Brain microvascular endothelial cell (primary cell): ENCODE results near the gene MYRF.

ENCODE experiments used
- DNase-seq: peaks from one replicate; pipeline ENCODE4 v3.0.0-alpha.2; 2020
- H3K27ac ChIP-seq: fragments of 250-450 bp; sonication (Bioruptor Pico); 2 replicates; pipeline ENCODE4 v1.5.1; 2020; ENCODE audit warnings: mild to moderate bottlenecking, moderate library complexity
- H3K27me3 ChIP-seq: fragments of 250-450 bp; sonication (Bioruptor Pico); replicated peaks from 2 replicates; pipeline ENCODE4 v1.5.1; 2020; ENCODE audit warnings: mild to moderate bottlenecking
- H3K36me3 ChIP-seq: fragments of 250-450 bp; sonication (Bioruptor Pico); replicated peaks from 2 replicates; pipeline ENCODE4 v1.5.1; 2020; ENCODE audit warnings: mild to moderate bottlenecking
- H3K4me3 ChIP-seq: 2 replicates; pipeline ENCODE4 v1.5.1; 2011; ENCODE audit warnings: low read depth, mild to moderate bottlenecking, control low read depth, low read length, moderate library complexity
- CTCF ChIP-seq: IDR thresholded peaks from 2 replicates; pipeline ENCODE4 v1.5.1; 2011; ENCODE audit warnings: low read depth, mild to moderate bottlenecking, moderate library complexity, low read length, control low read depth, inconsistent platforms; ENCODE audit errors: missing control alignments
- in situ Hi-C: cut with HindIII; loops from 2 replicates; pipeline ENCODE4 v1.10.0; 2017; ENCODE audit warnings: low sequenced_read_pairs, low pct_ligation_motif_present

The MYRF gene

GRCh38 chr11:61827571-61828378, 75.3 kb downstream of the MYRF start, which contains the start of gene FADS2:
Gene FADS2 (plus strand): TSS chr11:61828300. CDS start chr11:61828391, 91 bp downstream.
- TF ChIP-seq CTCF, result peak; percentile 28
- H3K4me3 ChIP-seq, result peak within 1 kb of the TSS; percentile 97
- no peaks in the 10 kb centered on the region for H3K36me3 ChIP-seq
- in situ Hi-C loops, result no loop called here
- H3K27me3 ChIP-seq, result no peaks in the 10 kb centered on the region
- peak; percentile 93 for DNase-seq
- peak within 1 kb of the TSS; percentile 58 for H3K27ac ChIP-seq

GRCh38 chr11:61828379-61828628, 75.9 kb downstream of the MYRF start:
- no peaks in the 10 kb centered on the region for H3K27me3 ChIP-seq
- TF ChIP-seq CTCF, result no peak
- H3K4me3 ChIP-seq, result peak overlapping the region; percentile 97
- H3K27ac ChIP-seq, result peak overlapping the region; percentile 58
- DNase-seq, result no peak
- in situ Hi-C loops, result no loop called here
- H3K36me3 ChIP-seq, result no peaks in the 10 kb centered on the region

GRCh38 chr11:61828629-61829407, 76.4 kb downstream of the MYRF start:
- Histone ChIP-seq H3K27me3 (no peaks in the 10 kb centered on the region), H3K27ac (peak overlapping the region; percentile 58), H3K4me3 (peak overlapping the region; percentile 97), H3K36me3 (no peaks in the 10 kb centered on the region)
- in situ Hi-C loops, result no loop called here
- TF ChIP-seq CTCF, result peak; percentile 72
- no peak for DNase-seq

GRCh38 chr11:61829806-61830205, 77.4 kb downstream of the MYRF start:
- in situ Hi-C loops, result no loop called here
- H3K4me3 ChIP-seq, result peak overlapping the region; percentile 97
- H3K27ac ChIP-seq, result no peak overlapping the region
- no peak for DNase-seq
- TF ChIP-seq CTCF, result no peak
- H3K36me3 ChIP-seq, result no peaks in the 10 kb centered on the region
- no peaks in the 10 kb centered on the region for H3K27me3 ChIP-seq

GRCh38 chr11:61830237-61831105, 78.0 kb downstream of the MYRF start:
- in situ Hi-C loops, result no loop called here
- H3K4me3 ChIP-seq, result peak overlapping the region; percentile 97
- no peaks in the 10 kb centered on the region for H3K27me3 ChIP-seq
- no peak overlapping the region for H3K27ac ChIP-seq
- DNase-seq, result no peak
- H3K36me3 ChIP-seq, result no peaks in the 10 kb centered on the region
- TF ChIP-seq CTCF, result no peak
